Stomach (tissue), 9 donors: ENCODE results near the gene ECI1. TPM values are rescaled to one million over a fixed set of nuclear protein-coding genes. Genes with fewer than 3 reads are reported as not detected.

Experiments used
- DNase-seq, 2 donors: peaks; one replicate each; pipeline versions ENCODE4 v3.0.0 to v3.0.0-alpha.2; 2013 to 2019
- H3K27ac ChIP-seq, 5 donors: fragments of 200-600 bp in 4 of 5; sonication (generic) in 4 of 5; one replicate each; pipeline ENCODE4 v1.5.1; 2013 to 2019; ENCODE audit warnings: mild to moderate bottlenecking in 1 of 5, moderate library complexity in 1 of 5
- H3K27me3 ChIP-seq, 3 donors: fragments of 200-600 bp; sonication (generic); one replicate each; pipeline ENCODE4 v1.5.1; 2017 to 2019; ENCODE audit warnings: mixed run types in 1 of 3
- H3K36me3 ChIP-seq, 4 donors: fragments of 200-600 bp; sonication (generic); 1 replicate in 3 of 4; 2 replicates in 1 of 4; pipeline ENCODE4 v1.5.1; 2016 to 2019
- H3K4me1 ChIP-seq, 4 donors: fragments of 200-600 bp; sonication (generic); one replicate each; pipeline ENCODE4 v1.5.1; 2016 to 2019
- H3K4me3 ChIP-seq, 4 donors: fragments of 200-600 bp; sonication (generic) in 3 of 4; one replicate each; pipeline ENCODE4 v1.5.1; 2016 to 2019; ENCODE audit warnings: mild to moderate bottlenecking in 1 of 4
- H3K9me3 ChIP-seq, 4 donors: fragments of 200-600 bp; sonication (generic); one replicate each; pipeline ENCODE4 v1.5.1; 2016 to 2019
- EP300 ChIP-seq: sonication (generic); formaldehyde crosslinking; IDR thresholded peaks from one replicate; pipeline ENCODE4 v1.6.1; 2017; ENCODE audit warnings: antibody characterized with exemption
- POLR2A ChIP-seq, 4 donors: fragments of 450-650 bp; IDR thresholded peaks; one replicate each; pipeline ENCODE4 v1.6.1; 2016; ENCODE audit warnings: antibody characterized with exemption in 4 of 4, control low read depth in 2 of 4, mild to moderate bottlenecking in 1 of 4, moderate library complexity in 1 of 4
- POLR2AphosphoS5 ChIP-seq, 3 donors: sonication (generic); formaldehyde crosslinking; IDR thresholded peaks; one replicate each; pipeline ENCODE4 v1.6.1; 2016; ENCODE audit warnings: antibody characterized with exemption in 3 of 3
- WGBS, 5 donors: extraction: QIAGEN DNeasy Blood & Tissue Kit in 3 of 5; methylation state at CpG; one replicate each; pipeline versions ENCODE4 v1.1.5 to v1.1.7; 2013 to 2018; 5-methylcytosine and 5-hydroxymethylcytosine counted together
- intact Hi-C: fragments of 100-400 bp; cut with DNase I; formaldehyde crosslinking; loops from one replicate; pipeline ENCODE4 v1.15.1; 2023; ENCODE audit warnings: low total_unique reads
- polyA plus RNA-seq, 3 donors: library from polyadenylated mRNA; stranded (reverse); fragments of 200-250 nt; gene quantifications; one replicate each; pipeline ENCODE4 v1.2.3, GENCODE V29; 2013
- total RNA-seq, 5 donors: library from RNA; depleted of rRNA; stranded (reverse); fragments of >200 nt; gene quantifications; one replicate each; pipeline versions ENCODE4 v1.1.0 to v1.2.3, GENCODE V29; 2014 to 2016
- TF ChIP-seq, protein P1 (sequence below), 7 experiments: fragments of 450-650 bp in 4 of 7; fragments of 200-600 bp in 3 of 7; sonication (generic) in 3 of 7; IDR thresholded peaks; one replicate each; pipeline ENCODE4 v1.5.1; 2016 to 2019; ENCODE audit warnings: antibody characterized with exemption in 7 of 7, control low read depth in 2 of 7, mild to moderate bottlenecking in 1 of 7
- donor health status: healthy with polysubstance abuse.
- donor health status: Bipolar disorder and iron deficiency.
- donor health status: healthy.

ECI1 gene
- total and polyA plus RNA-seq, 8 donors, result 20.4 to 234 (median 107) TPM

GRCh38 chr16:2229091-2229490 lies 22.3 kb downstream of the ECI1 start:
- peaks cover 60 to 78% (median 72%) of the 10 kb centered on the region in 4 donors for H3K36me3 ChIP-seq
- no peaks in the 10 kb centered on the region for H3K9me3 ChIP-seq
- H3K4me3 ChIP-seq, result no peak overlapping the region
- intact Hi-C loops, result no loop called here
- H3K27ac ChIP-seq, result no peak overlapping the region
- TF ChIP-seq POLR2AphosphoS5 (IDR thresholded peaks at IDR 0.05) (no peak), EP300 (no peak), POLR2A (IDR thresholded peaks at IDR 0.05) (no peak)
- TF ChIP-seq, protein P1, sequence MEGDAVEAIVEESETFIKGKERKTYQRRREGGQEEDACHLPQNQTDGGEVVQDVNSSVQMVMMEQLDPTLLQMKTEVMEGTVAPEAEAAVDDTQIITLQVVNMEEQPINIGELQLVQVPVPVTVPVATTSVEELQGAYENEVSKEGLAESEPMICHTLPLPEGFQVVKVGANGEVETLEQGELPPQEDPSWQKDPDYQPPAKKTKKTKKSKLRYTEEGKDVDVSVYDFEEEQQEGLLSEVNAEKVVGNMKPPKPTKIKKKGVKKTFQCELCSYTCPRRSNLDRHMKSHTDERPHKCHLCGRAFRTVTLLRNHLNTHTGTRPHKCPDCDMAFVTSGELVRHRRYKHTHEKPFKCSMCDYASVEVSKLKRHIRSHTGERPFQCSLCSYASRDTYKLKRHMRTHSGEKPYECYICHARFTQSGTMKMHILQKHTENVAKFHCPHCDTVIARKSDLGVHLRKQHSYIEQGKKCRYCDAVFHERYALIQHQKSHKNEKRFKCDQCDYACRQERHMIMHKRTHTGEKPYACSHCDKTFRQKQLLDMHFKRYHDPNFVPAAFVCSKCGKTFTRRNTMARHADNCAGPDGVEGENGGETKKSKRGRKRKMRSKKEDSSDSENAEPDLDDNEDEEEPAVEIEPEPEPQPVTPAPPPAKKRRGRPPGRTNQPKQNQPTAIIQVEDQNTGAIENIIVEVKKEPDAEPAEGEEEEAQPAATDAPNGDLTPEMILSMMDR (IDR thresholded peaks at IDR 0.05), result no peak
- peaks cover 23 to 37% (median 33%) of the 10 kb centered on the region in 4 donors for H3K4me1 ChIP-seq
- H3K27me3 ChIP-seq, result peaks cover 0 to 3% (median 0%) of the 10 kb centered on the region in 3 donors
- DNase-seq, result no peak
- 88 to 94% (median 91%) methylated on average over 9 to 12 of the region's 12 CpGs for WGBS, 5 donors

GRCh38 chr16:2228161-2228824 lies 23.1 kb downstream of the ECI1 start:
- 87 to 92% (median 89%) methylated on average over 6 to 25 of the region's 25 CpGs for WGBS, 5 donors
- H3K27me3 ChIP-seq, result no peaks in the 10 kb centered on the region
- H3K4me3 ChIP-seq, result no peak overlapping the region
- TF ChIP-seq POLR2A (IDR thresholded peaks at IDR 0.05), result no peak
- no peak for TF ChIP-seq POLR2AphosphoS5 (IDR thresholded peaks at IDR 0.05)
- TF ChIP-seq, protein P1 (IDR thresholded peaks at IDR 0.05), result no peak
- TF ChIP-seq EP300, result no peak
- intact Hi-C loops, result no loop called here
- DNase-seq, result no peak
- no peak overlapping the region for H3K27ac ChIP-seq
- no peaks in the 10 kb centered on the region for H3K9me3 ChIP-seq
- peaks cover 26 to 39% (median 35%) of the 10 kb centered on the region in 4 donors for H3K4me1 ChIP-seq
- peaks cover 52 to 70% (median 64%) of the 10 kb centered on the region in 4 donors for H3K36me3 ChIP-seq

GRCh38 chr16:2226918-2227317 lies 24.5 kb downstream of the ECI1 start:
- WGBS, 5 donors, result 76 to 95% (median 79%) methylated on average over 6 of the region's 6 CpGs
- Histone ChIP-seq H3K27me3 (no peaks in the 10 kb centered on the region), H3K9me3 (no peaks in the 10 kb centered on the region), H3K4me1 (peaks cover 26 to 44% (median 37%) of the 10 kb centered on the region in 4 donors), H3K27ac (no peak overlapping the region), H3K36me3 (peaks cover 39 to 56% (median 50%) of the 10 kb centered on the region in 4 donors), H3K4me3 (no peak overlapping the region)
- TF ChIP-seq POLR2A (IDR thresholded peaks at IDR 0.05) (no peak), EP300 (no peak), POLR2AphosphoS5 (IDR thresholded peaks at IDR 0.05) (no peak)
- TF ChIP-seq, protein P1 (IDR thresholded peaks at IDR 0.05), result no peak
- DNase-seq, result no peak
- intact Hi-C loops, result no loop called here

GRCh38 chr16:2226245-2226793 lies 25.1 kb downstream of the ECI1 start:
- peaks cover 26 to 44% (median 37%) of the 10 kb centered on the region in 4 donors for H3K4me1 ChIP-seq
- TF ChIP-seq POLR2A (IDR thresholded peaks at IDR 0.05), result no peak
- no peak for TF ChIP-seq POLR2AphosphoS5 (IDR thresholded peaks at IDR 0.05)
- TF ChIP-seq, protein P1 (IDR thresholded peaks at IDR 0.05), result no peak
- TF ChIP-seq EP300, result no peak
- H3K36me3 ChIP-seq, result peaks cover 33 to 50% (median 44%) of the 10 kb centered on the region in 4 donors
- H3K27me3 ChIP-seq, result no peaks in the 10 kb centered on the region
- peak overlapping the region; percentile 11 to 44 (median 38) for H3K27ac ChIP-seq
- no peaks in the 10 kb centered on the region for H3K9me3 ChIP-seq
- WGBS, 5 donors, result 30 to 43% (median 39%) methylated on average over 9 of the region's 9 CpGs
- H3K4me3 ChIP-seq, result no peak overlapping the region
- peak; percentile 53 to 74 for DNase-seq
- intact Hi-C loops, result no loop called here
